Cardiac muscle cell (in vitro differentiated cells and primary cell): Measurements from ENCODE around the gene PAH. TPM values are rescaled to one million over a fixed set of nuclear protein-coding genes. Genes with fewer than 3 reads are reported as not detected.

Experiments used
- DNase-seq, 2 donors: peaks; one replicate each; pipeline versions ENCODE4 v3.0.0 to v3.0.0-alpha.2; 2010 to 2017; ENCODE audit warnings: low read depth in 1 of 2, low spot score in 1 of 2
- H3K27ac ChIP-seq: fragments of 200-600 bp; sonication (generic); 2 replicates; pipeline ENCODE4 v1.5.1; 2016
- H3K27me3 ChIP-seq: fragments of 200-600 bp; sonication (generic); 2 replicates; pipeline ENCODE4 v1.6.0; 2016; ENCODE audit warnings: control low read depth
- H3K36me3 ChIP-seq: fragments of 200-600 bp; sonication (generic); 2 replicates; pipeline ENCODE4 v1.5.1; 2016; ENCODE audit warnings: control low read depth
- H3K4me1 ChIP-seq: fragments of 200-600 bp; sonication (generic); 2 replicates; pipeline ENCODE4 v1.8.1; 2017; ENCODE audit warnings: low read depth, mild to moderate bottlenecking, mixed run types
- H3K4me3 ChIP-seq: fragments of 200-600 bp; sonication (generic); 2 replicates; pipeline ENCODE4 v1.5.1; 2016; ENCODE audit warnings: mild to moderate bottlenecking
- H3K9me3 ChIP-seq: fragments of 200-600 bp; sonication (generic); 2 replicates; pipeline ENCODE4 v1.5.1; 2017; ENCODE audit warnings: low read depth, mild to moderate bottlenecking, control low read depth
- CTCF ChIP-seq: IDR thresholded peaks from 2 replicates; pipeline ENCODE4 v1.5.1; 2012; ENCODE audit warnings: low read depth, mild to moderate bottlenecking, low read length
- polyA plus RNA-seq: library from polyadenylated mRNA; unstranded; fragments of >200 nt; fragmentation: Nextera tagmentation; extraction: Ambion mirVana; gene quantifications from 2 replicates; pipeline ENCODE4 v1.2.1, GENCODE V29; 2016
- total RNA-seq: library from RNA; depleted of rRNA; stranded (reverse); fragments of >200 nt; gene quantifications from 2 replicates; pipeline ENCODE4 v1.2.3, GENCODE V29; 2016

PAH gene
- total and polyA plus RNA-seq, 2 experiments from 2014 or later, result 0.18 TPM; not detected in 1

DNA sequence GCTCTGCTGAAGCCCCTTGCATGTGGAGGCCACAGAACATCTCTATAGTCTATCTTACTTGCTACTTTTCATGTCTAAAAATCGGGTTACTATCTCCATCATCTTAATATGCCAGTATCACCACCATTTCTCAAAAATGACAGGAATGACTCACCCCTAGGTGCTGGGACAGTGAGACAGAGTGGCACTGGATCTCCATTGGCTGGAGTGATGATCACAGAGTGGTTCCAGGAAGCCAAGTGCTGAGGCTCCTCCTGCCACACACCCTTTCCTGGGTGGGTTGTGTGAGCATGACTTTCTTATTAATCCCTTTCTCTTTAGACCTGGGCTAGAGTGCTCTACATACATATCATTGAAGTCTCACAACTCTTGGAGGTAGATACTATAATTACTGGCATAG, 37.1 kb upstream of the PAH start:
- Histone ChIP-seq H3K4me1 (peaks cover 5% of the 10 kb centered on the region), H3K27me3 (peaks cover 100% of the 10 kb centered on the region), H3K36me3 (no peaks in the 10 kb centered on the region), H3K9me3 (no peaks in the 10 kb centered on the region), H3K27ac (no peak overlapping the region), H3K4me3 (no peak overlapping the region)
- no peak for DNase-seq
- no peak for TF ChIP-seq CTCF

GRCh38 chr12:102953221-102953620, 36.2 kb upstream of the PAH start:
- Histone ChIP-seq H3K27ac (no peak overlapping the region), H3K36me3 (no peaks in the 10 kb centered on the region), H3K9me3 (no peaks in the 10 kb centered on the region), H3K4me1 (peaks cover 5% of the 10 kb centered on the region), H3K4me3 (no peak overlapping the region), H3K27me3 (peaks cover 100% of the 10 kb centered on the region)
- DNase-seq, result no peak
- no peak for TF ChIP-seq CTCF

- no peak for TF ChIP-seq CTCF
- DNase-seq, result no peak
- no peak overlapping the region for H3K4me3 ChIP-seq
- H3K9me3 ChIP-seq, result no peaks in the 10 kb centered on the region
- H3K27me3 ChIP-seq, result peaks cover 100% of the 10 kb centered on the region
- no peaks in the 10 kb centered on the region for H3K36me3 ChIP-seq
- no peak overlapping the region for H3K27ac ChIP-seq
- H3K4me1 ChIP-seq, result no peaks in the 10 kb centered on the region
Observed at GRCh38 chr12:102951841-102952240, 34.8 kb upstream of the PAH start.

DNA sequence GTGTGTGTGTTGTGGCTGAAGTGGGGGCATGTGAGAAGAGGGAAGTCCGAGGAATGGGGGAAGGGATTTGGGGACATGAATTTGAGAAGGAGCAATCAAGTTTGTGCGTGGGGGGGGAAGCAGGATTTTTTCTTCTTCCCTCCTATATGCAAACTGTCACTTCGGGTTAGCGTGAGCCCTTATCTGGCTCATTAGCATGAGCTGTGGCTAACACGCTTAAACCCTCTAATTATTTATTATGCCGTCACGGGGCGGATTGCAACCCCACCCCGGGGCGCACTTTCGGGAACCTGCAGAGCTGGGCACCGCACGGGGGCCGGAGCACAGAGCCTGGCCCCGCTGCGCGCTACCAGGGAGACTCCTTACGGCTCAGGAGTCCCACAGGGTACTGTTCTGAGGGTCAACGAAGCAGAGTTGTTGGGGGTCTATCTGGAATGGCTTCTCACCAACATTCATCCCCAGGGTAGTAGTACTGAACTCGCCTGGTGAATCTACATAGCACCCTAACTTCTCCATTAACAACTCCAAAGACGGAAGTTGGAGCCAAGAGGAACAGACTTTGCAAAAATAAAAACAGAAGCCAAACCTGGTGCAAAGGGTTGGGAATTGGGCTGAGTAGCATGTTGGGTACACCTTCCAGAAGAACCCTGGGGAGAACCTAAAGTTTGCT, 34.0 kb upstream of the PAH start:
- no peak for TF ChIP-seq CTCF
- H3K4me1 ChIP-seq, result no peaks in the 10 kb centered on the region
- no peaks in the 10 kb centered on the region for H3K36me3 ChIP-seq
- H3K9me3 ChIP-seq, result no peaks in the 10 kb centered on the region
- H3K4me3 ChIP-seq, result no peak overlapping the region
- no peak for DNase-seq
- H3K27me3 ChIP-seq, result peaks cover 99% of the 10 kb centered on the region
- H3K27ac ChIP-seq, result no peak overlapping the region

- peak in 1 of 2 donors; percentile 55 for DNase-seq
- no peaks in the 10 kb centered on the region for H3K9me3 ChIP-seq
- TF ChIP-seq CTCF, result no peak
- H3K4me3 ChIP-seq, result no peak overlapping the region
- no peaks in the 10 kb centered on the region for H3K36me3 ChIP-seq
- no peaks in the 10 kb centered on the region for H3K4me1 ChIP-seq
- no peak overlapping the region for H3K27ac ChIP-seq
- H3K27me3 ChIP-seq, result peaks cover 95% of the 10 kb centered on the region
Observed at GRCh38 chr12:102950107-102950949, 33.3 kb upstream of the PAH start.
